OCI-M1 (cell line): ENCODE results near the gene LTA4H.
"Not testable (repeated sequence)": the region's sequence is repeated elsewhere in the genome, so short reads cannot be mapped to it uniquely, and the experiment has no call there.

Experiments used
- DNase-seq: peaks from one replicate; lab custom pipeline; 2025; lab: John Stamatoyannopoulos, UW

The LTA4H gene

DNA sequence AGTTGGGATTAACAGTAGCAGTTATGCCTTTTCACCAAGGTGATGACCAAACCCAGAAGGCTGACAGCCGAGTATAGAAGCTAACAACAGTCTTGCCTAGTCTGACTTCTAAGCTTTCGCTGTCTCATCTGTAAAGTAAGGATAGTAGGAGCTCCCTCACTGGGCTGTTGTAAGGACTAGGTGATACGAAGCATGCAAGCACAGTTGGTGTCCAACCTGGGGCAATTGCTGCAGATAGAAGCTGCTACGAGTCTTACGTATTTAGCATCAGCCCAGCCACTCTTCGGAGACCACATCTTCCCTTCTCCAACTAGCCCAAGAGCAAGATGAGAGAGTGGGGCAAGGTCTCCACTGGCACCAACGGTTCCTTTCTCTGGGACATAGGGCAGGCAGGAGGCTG lies 45.3 kb downstream of the LTA4H start:
- no peak for DNase-seq

GRCh38 chr12:95989504-95990123 lies 45.8 kb downstream of the LTA4H start:
- DNase-seq, result no peak

DNA sequence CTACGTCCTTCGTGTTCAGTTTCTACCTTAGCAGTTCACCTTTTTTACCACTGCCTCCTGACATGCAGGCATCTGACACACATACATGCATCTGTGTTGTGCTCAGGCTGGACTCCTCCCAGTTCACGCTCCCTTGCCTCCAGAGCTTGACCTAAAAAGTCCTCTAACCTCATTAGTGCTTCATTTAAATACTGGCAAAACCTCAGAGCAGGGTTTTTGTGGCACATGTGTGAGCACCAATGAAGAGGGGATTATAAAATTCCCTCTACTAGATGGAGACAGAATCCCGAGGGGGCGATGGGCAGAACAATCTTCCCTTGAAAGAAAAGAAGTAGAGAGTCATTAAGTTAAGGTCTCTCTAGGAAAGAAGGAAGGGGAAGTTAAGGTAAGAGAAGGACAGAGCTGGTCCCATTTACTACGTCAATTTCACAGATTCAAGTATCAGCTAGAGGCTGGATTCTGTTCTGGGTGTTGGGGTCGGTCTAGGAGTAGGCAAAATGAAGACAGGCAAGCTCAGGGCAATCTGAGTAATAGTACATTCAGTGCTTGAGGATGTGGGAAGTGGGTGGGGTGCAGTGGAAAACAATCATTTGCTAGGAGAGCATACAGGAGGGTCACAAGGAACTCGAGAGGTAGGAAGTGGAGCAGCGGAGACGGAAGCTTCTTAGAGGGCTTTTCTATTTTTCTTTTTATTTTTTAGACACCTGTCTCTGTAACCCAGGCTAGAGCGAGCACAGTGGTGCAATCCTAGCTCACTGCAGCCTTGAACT lies 46.7 kb downstream of the LTA4H start:
- DNase-seq, result no peak

- no peak for DNase-seq
Observed at GRCh38 chr12:95986635-95987570, 48.5 kb downstream of the LTA4H start.

DNA sequence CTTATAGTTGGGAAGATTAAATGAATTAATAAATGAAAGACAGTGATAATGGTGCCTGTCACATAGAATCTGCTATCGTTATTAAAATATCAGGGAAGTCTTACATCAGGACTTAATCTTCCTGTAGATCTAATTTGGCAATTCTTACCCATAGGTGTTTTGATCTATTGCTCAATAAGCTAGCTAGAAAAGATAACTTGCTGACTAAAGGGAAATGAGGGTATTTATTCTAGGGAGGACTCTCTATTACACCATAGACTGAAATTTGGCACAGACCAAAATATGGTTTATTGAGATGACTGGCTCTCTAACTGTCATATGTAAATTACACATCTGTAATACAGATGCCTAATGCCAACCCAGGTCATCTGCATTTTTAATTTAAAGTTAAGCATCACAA lies 50.7 kb downstream of the LTA4H start:
- no peak for DNase-seq

GRCh38 chr12:95982602-95983001 lies 52.8 kb downstream of the LTA4H start:
- DNase-seq, result no peak

DNA sequence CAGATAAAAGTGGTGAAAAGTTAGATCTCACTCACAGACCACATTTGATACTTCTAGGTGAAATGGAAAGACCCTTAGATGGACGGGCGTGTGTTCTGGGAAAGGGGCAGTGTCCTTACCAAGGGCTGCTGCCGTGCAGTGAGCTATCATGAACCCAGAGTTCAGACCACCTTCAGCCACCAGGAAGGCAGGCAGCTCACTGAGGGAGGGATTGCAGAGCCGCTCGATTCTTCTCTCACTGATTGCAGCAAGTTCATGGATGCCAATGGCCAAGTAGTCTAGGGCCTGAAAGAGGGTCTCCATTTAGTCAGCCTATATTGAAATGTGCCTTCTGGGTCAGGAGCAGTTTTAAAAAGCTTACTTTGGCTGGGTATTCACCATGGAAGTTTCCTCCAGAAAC lies 55.0 kb downstream of the LTA4H start:
- no peak for DNase-seq

DNA sequence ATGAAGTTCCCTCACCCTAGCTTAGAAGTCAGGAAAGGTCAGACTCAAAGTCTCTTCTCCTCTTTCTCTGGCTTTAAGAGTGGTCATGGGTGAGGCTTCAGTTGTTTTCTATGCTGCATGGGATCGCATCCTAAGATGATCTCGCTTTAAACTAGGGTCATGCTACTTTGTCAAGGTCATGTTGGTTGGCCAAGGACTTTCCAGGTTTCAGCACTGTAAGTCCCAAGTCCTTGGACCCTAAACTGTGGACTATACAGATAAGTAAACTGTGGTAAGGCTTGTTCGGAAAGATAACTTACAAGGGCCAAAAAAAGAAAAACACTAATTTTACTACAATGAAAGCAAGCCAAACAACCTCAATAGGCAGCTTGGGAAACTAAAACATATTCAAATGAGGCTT lies 56.6 kb downstream of the LTA4H start:
- DNase-seq, result peak; percentile 30

DNA sequence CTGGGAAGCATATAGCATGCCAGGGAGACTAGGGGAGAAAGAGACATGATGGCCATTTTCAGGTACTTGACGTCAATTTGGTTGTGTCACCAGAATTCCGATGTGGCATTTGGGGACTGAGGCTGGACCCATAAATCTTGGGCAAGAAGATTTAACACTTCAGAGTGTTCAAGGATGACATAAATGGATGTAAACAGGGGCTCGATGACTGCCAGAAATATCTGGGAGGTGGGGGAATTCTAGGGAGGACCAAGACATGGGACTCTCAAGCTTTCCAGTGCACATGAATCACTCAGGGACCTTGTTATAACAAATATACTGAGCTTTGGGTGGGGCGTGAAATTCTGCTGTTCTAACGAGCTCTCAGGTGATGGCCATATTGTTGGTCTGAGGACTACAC lies 57.0 kb downstream of the LTA4H start:
- no peak for DNase-seq

DNA sequence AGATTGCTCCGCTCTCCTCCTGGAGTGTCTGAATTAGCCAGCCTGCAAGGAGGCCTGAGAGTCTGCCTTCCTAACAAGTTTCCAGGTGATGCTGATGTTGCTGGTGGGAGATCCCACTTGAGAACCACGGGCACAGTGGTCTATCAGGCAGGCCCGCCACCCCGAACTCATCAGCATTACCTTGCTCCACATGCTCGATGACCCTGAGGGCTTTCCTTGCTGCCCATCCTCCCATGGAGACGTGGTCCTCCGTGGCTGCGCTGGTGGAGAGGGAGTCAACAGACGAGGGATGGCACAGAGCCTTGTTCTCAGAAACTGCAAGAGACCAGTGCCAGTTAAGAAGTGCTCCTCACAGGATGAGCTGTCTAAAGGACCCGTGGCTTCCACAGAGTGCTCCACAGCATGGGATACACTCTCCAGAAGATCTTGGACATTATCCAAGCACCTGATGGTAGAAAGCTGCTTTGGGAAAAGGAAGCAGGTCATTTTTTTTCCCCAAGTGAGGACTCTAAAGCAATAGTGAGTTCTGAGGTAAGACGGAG lies 57.6 kb downstream of the LTA4H start:
- no peak for DNase-seq

GRCh38 chr12:95976416-95976832 lies 59.0 kb downstream of the LTA4H start:
- DNase-seq, result no peak

DNA sequence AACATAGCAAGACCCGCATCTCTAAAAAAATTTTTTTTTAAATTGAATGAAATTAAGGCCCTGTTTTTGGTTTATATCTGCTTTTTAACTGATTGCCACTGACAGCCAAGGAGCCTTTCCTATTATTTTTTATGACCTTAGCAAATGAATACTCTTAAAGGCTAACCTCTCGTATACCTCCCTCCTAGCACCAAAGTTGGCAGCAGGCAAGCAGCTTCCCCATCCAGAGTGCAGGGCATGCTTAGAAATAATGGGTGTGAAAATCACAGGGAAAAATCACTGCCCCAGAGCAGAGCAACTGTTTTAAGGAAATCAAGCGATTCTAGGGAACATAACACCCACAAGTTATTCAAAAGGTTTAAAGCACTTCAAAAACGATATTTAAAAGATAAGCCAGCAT lies 59.9 kb downstream of the LTA4H start:
- DNase-seq, result no peak

DNA sequence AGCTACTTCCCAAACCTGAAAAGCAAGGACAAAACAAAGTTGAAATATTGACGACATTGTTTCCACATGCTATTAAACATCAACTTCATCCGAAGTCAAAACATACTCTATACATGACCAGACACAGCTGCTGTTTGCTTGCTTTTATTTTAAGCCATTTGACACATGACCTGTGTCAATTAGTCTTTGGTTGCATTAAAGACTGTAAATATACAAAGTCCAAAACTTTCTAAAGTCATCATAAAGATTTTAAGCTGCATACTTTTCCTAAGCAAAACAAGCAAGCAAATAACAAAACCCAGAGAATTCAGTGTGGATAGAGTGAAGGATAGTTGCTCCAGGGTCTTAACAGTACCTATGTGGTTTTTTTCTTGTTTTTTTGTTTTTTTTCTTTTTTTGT lies 61.0 kb downstream of the LTA4H start:
- no peak for DNase-seq

DNA sequence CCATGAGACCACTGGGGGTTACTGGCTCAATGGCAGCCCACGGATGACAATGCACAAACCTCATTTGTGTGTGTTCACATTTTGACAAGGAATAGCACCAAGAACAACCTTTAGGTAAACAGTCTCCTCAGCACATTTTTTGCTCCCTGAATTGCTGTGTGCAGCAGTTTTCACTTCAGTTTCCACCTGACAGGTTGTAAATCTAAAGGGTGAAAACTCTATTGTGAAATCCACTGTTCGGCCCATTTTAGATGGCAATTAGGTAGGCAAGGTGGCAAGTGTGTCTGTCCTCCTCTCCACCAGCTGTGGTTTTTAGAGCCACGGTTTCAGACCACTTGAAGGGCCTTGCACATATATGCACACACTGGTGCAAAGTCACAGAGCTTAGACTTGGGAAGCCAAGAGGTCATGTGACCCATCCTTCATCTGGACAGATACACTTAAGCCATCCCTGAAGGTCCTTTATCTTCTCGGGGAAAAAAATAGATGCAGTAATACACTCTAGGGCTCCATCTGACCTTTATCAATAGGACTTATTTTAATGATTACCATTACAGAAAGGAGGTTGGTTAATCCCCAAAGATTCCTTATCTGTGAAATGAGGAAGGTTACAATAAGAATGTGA lies 62.4 kb downstream of the LTA4H start:
- DNase-seq, result no peak

GRCh38 chr12:95970905-95971304 lies 64.5 kb downstream of the LTA4H start:
- DNase-seq, result no peak

DNA sequence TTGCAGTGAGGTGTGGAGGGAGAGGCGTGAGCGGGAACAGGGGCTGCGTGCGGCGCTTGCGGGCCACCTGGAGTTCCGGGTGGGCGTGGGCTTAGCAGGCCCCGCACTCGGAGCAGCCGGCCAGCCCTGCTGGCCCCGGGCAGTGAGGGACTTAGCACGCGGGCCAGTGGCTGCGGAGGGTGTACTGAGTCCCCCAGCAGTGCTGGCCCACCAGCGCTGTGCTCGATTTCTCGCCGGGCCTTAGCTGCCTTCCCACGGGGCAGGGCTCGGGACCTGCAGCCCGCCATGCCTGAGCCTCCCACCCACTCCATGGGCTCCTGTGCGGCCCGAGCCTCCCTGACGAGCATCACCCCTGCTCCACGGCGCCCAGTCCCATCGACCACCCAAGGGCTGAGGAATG lies 66.3 kb downstream of the LTA4H start:
- not testable (repeated sequence) for DNase-seq

GRCh38 chr12:95967301-95967700 lies 68.1 kb downstream of the LTA4H start:
- DNase-seq, result no peak

GRCh38 chr12:95966287-95966870 lies 69.0 kb downstream of the LTA4H start:
- no peak for DNase-seq

DNA sequence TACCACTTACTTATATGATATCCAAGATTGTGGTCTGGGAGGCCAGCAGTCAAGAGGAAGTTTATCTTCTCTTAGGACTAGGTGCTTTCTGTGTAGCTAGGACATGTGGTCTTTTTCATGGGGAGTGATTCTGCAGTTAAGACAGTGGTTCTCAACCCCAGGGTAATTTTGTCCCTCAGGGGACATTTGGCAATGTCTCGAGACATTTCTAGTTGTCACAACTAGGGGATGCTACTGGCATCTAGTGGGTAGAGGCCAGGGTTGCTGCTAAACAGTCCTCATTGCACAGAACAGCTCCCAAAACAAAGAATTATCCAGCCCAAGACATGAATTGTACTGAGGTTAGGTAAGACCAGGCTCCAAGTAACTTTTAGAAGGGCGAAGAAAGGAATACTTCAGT lies 72.3 kb downstream of the LTA4H start:
- DNase-seq, result peak; percentile 72

DNA sequence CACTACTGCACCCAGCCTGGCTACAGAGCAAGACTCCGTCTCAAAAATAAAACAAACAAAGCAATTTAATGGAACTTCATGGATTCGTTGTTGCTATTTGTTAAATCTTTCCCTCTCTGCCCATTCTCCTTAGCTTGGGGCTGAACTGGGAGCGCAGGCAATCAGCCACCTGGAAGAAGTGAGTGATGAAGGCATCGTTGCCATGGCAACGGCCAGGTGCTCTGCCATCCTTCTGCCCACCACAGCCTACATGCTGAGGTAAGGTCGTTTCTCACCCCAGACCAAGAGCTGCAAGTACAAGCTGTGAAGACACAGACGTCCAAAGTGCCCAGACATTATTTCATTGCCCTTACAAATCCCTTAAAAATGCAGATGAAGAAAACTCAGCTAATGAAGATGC lies 73.2 kb downstream of the LTA4H start:
- DNase-seq, result no peak

- DNase-seq, result peak; percentile 6
Observed at GRCh38 chr12:95960241-95960640, 75.1 kb downstream of the LTA4H start.

DNA sequence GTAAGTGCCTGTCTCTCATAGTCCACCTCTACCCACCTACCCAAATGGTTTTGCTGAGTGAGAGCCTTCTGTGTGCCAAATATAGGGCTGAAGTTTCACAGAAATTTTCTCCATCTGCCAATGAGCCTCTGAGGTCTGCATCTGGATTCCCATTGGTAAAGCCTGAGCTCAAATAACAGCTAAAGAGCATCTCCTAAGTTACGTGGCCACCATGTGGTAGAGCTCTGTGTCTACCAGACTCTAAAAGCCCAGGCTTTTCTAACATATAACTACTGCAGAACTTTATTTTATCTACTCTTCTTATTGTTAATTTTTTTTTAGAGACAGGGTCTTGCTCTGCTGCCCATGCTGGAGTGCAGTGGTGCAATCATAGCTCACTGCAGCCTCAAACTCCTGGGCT lies 76.3 kb downstream of the LTA4H start:
- DNase-seq, result peak; percentile 7
